Mesodermal cell (in vitro differentiated cells): ENCODE results near the gene CCDC183.
"Not testable (repeated sequence)": the region's sequence is repeated elsewhere in the genome, so short reads cannot be mapped to it uniquely, and the experiment has no call there.

Experiments
- H3K27ac ChIP-seq: 2 replicates; pipeline ENCODE4 v1.7.0; 2013; ENCODE audit warnings: mild to moderate bottlenecking, low read depth, low read length, moderate library complexity; ENCODE audit not compliant: severe bottlenecking
- H3K36me3 ChIP-seq: 2 replicates; pipeline ENCODE4 v1.7.1; 2013; ENCODE audit warnings: mild to moderate bottlenecking, low read length, moderate library complexity; ENCODE audit not compliant: control insufficient read depth, insufficient read depth
- H3K4me1 ChIP-seq: one replicate; pipeline ENCODE4 v1.7.1; 2013; ENCODE audit warnings: mild to moderate bottlenecking, low read length; ENCODE audit not compliant: insufficient read depth, control insufficient read depth, poor library complexity, severe bottlenecking
- H3K4me3 ChIP-seq: 2 replicates; pipeline ENCODE4 v1.7.0; 2013; ENCODE audit warnings: low read length, control low read depth, mild to moderate bottlenecking; ENCODE audit not compliant: insufficient read depth, poor library complexity, severe bottlenecking; ENCODE audit errors: extremely low read depth
- H3K9me3 ChIP-seq: 2 replicates; pipeline ENCODE4 v1.7.1; 2013; ENCODE audit warnings: mild to moderate bottlenecking, low read length, moderate library complexity; ENCODE audit not compliant: control insufficient read depth
- WGBS, 2 experiments: methylation state at CpG; one replicate each; pipeline ENCODE4 v1.1.5; 2013; ENCODE audit warnings: missing lambda C conversion rate in 2 of 2; ENCODE audit not compliant: insufficient coverage in 2 of 2; 5-methylcytosine and 5-hydroxymethylcytosine counted together

The CCDC183 gene

GRCh38 chr9:136761545-136761981 lies 34.6 kb upstream of the CCDC183 start:
- Histone ChIP-seq H3K9me3 (no peaks in the 10 kb centered on the region), H3K4me1 (peaks cover 12% of the 10 kb centered on the region), H3K4me3 (no peak overlapping the region), H3K36me3 (no peaks in the 10 kb centered on the region), H3K27ac (no peak overlapping the region)
- WGBS, 2 experiments, result 90 to 93% methylated on average over 11 to 13 of the region's 13 CpGs

GRCh38 chr9:136762221-136762691 lies 33.9 kb upstream of the CCDC183 start:
- no peaks in the 10 kb centered on the region for H3K9me3 ChIP-seq
- no peak overlapping the region for H3K4me3 ChIP-seq
- peaks cover 12% of the 10 kb centered on the region for H3K4me1 ChIP-seq
- WGBS, 2 experiments, result 90 to 94% methylated on average over 3 to 13 of the region's 17 CpGs
- H3K36me3 ChIP-seq, result no peaks in the 10 kb centered on the region
- H3K27ac ChIP-seq, result no peak overlapping the region

GRCh38 chr9:136762915-136763648 lies 33.1 kb upstream of the CCDC183 start:
- Histone ChIP-seq H3K9me3 (no peaks in the 10 kb centered on the region), H3K4me3 (no peak overlapping the region), H3K27ac (no peak overlapping the region), H3K36me3 (no peaks in the 10 kb centered on the region), H3K4me1 (peaks cover 12% of the 10 kb centered on the region)
- 36 to 38% methylated on average over 11 to 14 of the region's 37 CpGs for WGBS, 2 experiments

DNA sequence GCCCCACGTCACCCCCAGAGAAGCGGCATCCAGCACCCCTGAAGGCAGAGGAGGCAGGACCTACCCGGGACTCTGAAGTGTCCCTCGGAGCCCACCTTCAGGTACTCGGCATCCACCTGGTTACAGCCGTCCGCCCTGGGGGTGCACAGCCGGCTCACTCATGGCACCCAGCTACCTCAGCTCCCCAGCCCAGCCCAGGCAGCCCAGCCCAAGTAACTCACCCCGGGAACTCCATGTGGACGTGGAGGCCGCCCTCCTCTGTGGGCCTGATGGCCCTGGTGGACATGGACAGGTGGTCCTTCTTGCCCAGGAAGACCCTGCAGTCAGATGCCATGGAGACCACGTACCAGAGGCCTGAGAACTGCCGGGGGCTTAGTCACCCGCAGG lies 32.5 kb upstream of the CCDC183 start:
- no peaks in the 10 kb centered on the region for H3K9me3 ChIP-seq
- H3K36me3 ChIP-seq, result no peaks in the 10 kb centered on the region
- WGBS, 2 experiments, result 88 to 93% methylated on average over 10 to 14 of the region's 14 CpGs
- H3K27ac ChIP-seq, result no peak overlapping the region
- no peak overlapping the region for H3K4me3 ChIP-seq
- H3K4me1 ChIP-seq, result peaks cover 12% of the 10 kb centered on the region

DNA sequence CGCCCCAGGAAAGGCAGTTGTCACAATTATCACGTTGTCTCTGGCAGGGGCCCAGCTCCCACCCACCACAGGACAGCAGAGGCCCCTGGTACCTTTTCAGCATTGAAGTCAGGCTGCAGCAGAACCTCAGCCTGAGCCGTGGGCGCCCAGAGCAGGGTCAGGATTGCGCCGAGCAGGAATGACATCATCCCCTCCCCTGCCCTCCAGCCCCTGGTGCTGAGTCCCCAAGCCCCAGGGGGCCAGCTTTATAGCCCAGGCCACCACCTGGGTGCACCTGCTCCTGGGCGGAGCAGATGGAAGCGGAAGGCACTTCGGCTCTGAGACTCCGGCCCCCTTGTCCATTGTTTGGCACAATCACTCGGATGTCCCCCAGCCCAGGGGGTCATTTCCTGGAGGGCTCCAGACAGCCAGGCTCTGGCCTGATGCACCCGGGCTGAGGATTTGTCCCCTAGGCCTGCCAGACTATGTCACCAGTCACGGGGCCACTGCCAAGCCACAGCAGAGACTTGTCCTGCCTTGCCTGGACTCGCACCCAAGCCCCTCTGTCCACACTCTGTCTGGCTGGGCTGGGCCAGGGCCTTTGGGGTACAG lies 31.7 kb upstream of the CCDC183 start, which contains the start of gene LCN15:
LCN15 (minus strand) TSS at position 218 of the 591 bp plus-strand sequence; CDS start at position 188, 30 bp downstream.
- Histone ChIP-seq H3K36me3 (no peaks in the 10 kb centered on the region), H3K9me3 (no peaks in the 10 kb centered on the region), H3K27ac (no peak within 1 kb of the TSS), H3K4me1 (peaks cover 12% of the 10 kb centered on the region), H3K4me3 (no peak within 1 kb of the TSS)
- 88 to 89% methylated on average over 13 to 14 of the region's 14 CpGs for WGBS, 2 experiments

GRCh38 chr9:136765041-136765440 lies 31.1 kb upstream of the CCDC183 start:
- Histone ChIP-seq H3K36me3 (no peaks in the 10 kb centered on the region), H3K4me3 (no peak overlapping the region), H3K27ac (no peak overlapping the region), H3K9me3 (no peaks in the 10 kb centered on the region), H3K4me1 (peaks cover 12% of the 10 kb centered on the region)
- WGBS, 2 experiments, result 90 to 96% methylated on average over 12 to 14 of the region's 14 CpGs

DNA sequence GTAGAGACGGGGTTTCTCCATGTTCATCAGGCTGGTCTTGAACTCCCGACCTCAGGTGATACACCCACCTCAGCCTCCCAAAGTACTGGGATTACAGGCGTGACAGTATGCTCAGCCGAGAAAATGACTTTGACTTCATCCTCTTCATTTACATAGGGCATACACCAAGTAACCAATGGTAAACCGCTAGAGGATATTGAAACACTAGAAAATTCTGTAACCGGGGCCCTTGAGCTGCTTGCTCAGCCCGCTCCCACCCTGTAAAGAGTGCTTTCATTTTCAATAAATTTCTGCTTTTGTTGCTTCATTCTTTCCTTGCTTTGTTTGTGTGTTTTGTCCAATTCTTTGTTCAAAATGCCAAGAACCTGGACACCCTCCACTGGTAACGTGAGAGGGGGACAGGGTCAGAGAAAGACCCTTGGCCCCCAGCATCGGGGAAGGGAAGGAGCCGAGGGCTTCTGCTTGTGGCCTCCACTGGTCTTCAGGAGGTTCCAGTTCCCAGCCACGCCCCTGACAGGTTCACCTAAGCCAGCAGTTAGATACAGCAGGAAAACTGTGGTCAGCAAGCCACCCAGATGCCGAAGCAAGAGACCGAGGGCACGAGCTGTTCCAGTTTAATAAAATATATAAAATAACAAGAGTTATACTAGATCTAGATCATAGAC lies 30.3 kb upstream of the CCDC183 start:
- H3K9me3 ChIP-seq, H3K36me3 ChIP-seq, H3K4me1 ChIP-seq, H3K4me3 ChIP-seq, H3K27ac ChIP-seq: not testable (repeated sequence)
- WGBS, 2 experiments, result 91 to 92% methylated on average over 10 to 11 of the region's 14 CpGs

DNA sequence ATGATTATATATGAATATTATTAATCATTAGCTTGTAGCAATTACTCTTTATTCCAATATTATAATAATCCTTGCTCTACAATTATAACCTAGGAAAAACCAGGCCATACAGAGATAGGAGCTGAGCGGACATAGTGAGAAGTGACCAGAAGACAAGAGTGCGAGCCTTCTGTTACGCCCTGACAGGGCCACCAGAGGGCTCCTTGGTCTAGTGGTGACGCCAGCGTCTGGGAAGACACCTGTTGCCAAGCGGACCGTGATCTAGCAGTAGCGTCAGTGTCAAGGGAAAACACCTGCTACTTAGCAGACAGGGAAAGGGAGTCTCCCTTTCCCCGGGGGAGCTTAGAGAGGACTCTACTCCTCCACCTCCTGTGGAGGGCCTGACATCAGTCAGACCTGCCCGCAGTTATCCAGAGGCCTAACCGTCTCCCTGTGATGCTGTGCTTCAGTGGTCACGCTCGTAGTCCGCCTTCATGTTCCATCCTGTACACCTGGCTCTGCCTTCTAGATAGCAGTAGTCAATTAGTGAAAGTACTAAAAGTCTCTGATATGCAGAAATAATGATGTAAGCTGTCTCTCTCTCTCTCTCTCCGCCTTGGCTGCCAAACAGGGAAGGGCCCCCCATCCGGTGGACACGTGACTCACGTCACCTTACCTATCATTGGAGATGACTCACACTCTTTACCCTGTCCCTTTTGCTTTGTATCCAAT lies 29.6 kb upstream of the CCDC183 start:
- WGBS, 2 experiments, result 51 to 76% methylated on average over 6 to 14 of the region's 18 CpGs
- H3K9me3 ChIP-seq, H3K27ac ChIP-seq, H3K4me1 ChIP-seq, H3K4me3 ChIP-seq, H3K36me3 ChIP-seq: not testable (repeated sequence)

DNA sequence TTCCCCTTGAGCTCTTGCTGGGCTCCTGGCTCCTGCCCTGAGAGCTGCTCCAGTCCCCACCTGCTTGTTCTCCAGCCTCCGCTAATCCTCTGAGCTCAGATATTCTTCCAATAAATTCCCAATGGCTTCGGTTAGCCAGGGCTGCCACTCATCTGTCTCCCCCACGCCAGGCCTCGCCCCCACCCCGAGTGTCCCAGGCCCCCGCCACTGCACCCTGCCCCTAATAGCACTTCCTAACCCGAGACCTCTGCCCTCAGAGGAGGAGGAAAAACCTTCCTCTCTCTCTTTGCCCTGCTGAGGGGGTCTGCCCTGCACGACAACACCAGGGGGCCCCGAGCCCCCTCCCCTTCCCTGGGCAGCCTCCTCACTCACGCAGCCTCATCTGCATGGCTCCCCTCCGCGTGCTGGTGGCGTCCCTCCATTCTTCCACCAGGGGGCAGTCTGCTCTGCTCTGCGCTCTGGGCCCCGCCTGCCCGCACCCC lies 26.4 kb upstream of the CCDC183 start:
- H3K4me3 ChIP-seq, result no peak overlapping the region
- peaks cover 6% of the 10 kb centered on the region for H3K4me1 ChIP-seq
- WGBS, 2 experiments, result 25 to 37% methylated on average over 1 to 5 of the region's 16 CpGs
- no peak overlapping the region for H3K27ac ChIP-seq
- H3K36me3 ChIP-seq, result no peaks in the 10 kb centered on the region
- peaks cover 13% of the 10 kb centered on the region for H3K9me3 ChIP-seq

GRCh38 chr9:136771907-136772415 lies 24.2 kb upstream of the CCDC183 start:
- no peaks in the 10 kb centered on the region for H3K4me1 ChIP-seq
- WGBS, 2 experiments, result 75 to 89% methylated on average over 1 to 3 of the region's 3 CpGs
- H3K36me3 ChIP-seq, result no peaks in the 10 kb centered on the region
- no peak overlapping the region for H3K27ac ChIP-seq
- no peak overlapping the region for H3K4me3 ChIP-seq
- peaks cover 13% of the 10 kb centered on the region for H3K9me3 ChIP-seq
